ENCODE results near the gene GSTM2.

The GSTM2 gene

GRCh38 chr1:109625176-109625575 lies 42.7 kb upstream of the GSTM2 start:
- DNase-seq: no peak
- Histone ChIP-seq H3K36me3 (peaks cover 63% of the 10 kb centered on the region), H3K4me3 (ENCODE audit: low read depth, low read length) (no peak overlapping the region), H3K27me3 (ENCODE audit: insufficient read depth, low read depth, severe bottlenecking) (no peaks in the 10 kb centered on the region), H3K27ac (no peak overlapping the region), H3K9me3 (ENCODE audit: severe bottlenecking) (no peaks in the 10 kb centered on the region)
- no peak for TF ChIP-seq CTCF (IDR thresholded peaks at IDR 0.05; ENCODE audit: low read depth, low read length)

- Histone ChIP-seq H3K36me3 (peaks cover 66% of the 10 kb centered on the region), H3K9me3 (ENCODE audit: severe bottlenecking) (no peaks in the 10 kb centered on the region), H3K4me3 (ENCODE audit: low read depth, low read length) (no peak overlapping the region), H3K27me3 (ENCODE audit: insufficient read depth, low read depth, severe bottlenecking) (no peaks in the 10 kb centered on the region), H3K27ac (no peak overlapping the region)
- 0 out of 2 replicates have a peak, but pooled peaks have one; percentile 4 for TF ChIP-seq CTCF (IDR thresholded peaks at IDR 0.05; ENCODE audit: low read depth, low read length)
- no peak for DNase-seq
Measured at GRCh38 chr1:109625601-109626560, 42.0 kb upstream of the GSTM2 start.

GRCh38 chr1:109626682-109627408 lies 41.0 kb upstream of the GSTM2 start:
- no peak overlapping the region for H3K27ac ChIP-seq
- no peak for DNase-seq
- TF ChIP-seq CTCF (IDR thresholded peaks at IDR 0.05; ENCODE audit: low read depth, low read length): no peak
- peaks cover 73% of the 10 kb centered on the region for H3K36me3 ChIP-seq
- no peak overlapping the region for H3K4me3 ChIP-seq (ENCODE audit: low read depth, low read length)
- no peaks in the 10 kb centered on the region for H3K27me3 ChIP-seq (ENCODE audit: insufficient read depth, low read depth, severe bottlenecking)
- H3K9me3 ChIP-seq (ENCODE audit: severe bottlenecking): no peaks in the 10 kb centered on the region

- Histone ChIP-seq H3K27me3 (ENCODE audit: insufficient read depth, low read depth, severe bottlenecking) (no peaks in the 10 kb centered on the region), H3K36me3 (peaks cover 70% of the 10 kb centered on the region), H3K9me3 (ENCODE audit: severe bottlenecking) (no peaks in the 10 kb centered on the region), H3K27ac (no peak overlapping the region; the same call in 1 of the 2 replicates), H3K4me3 (ENCODE audit: low read depth, low read length) (no peak overlapping the region)
- TF ChIP-seq CTCF (IDR thresholded peaks at IDR 0.05; ENCODE audit: low read depth, low read length): no peak
- DNase-seq: no peak
Measured at GRCh38 chr1:109627692-109628399, 40.0 kb upstream of the GSTM2 start.

- H3K36me3 ChIP-seq: peaks cover 70% of the 10 kb centered on the region
Measured at GRCh38 chr1:109628540-109629321, 39.1 kb upstream of the GSTM2 start.

More at GRCh38 chr1:109628540-109629321, 39.1 kb upstream of the GSTM2 start:
- no peaks in the 10 kb centered on the region for H3K9me3 ChIP-seq (ENCODE audit: severe bottlenecking)
- H3K27ac ChIP-seq: no peak overlapping the region
- H3K27me3 ChIP-seq (ENCODE audit: insufficient read depth, low read depth, severe bottlenecking): no peaks in the 10 kb centered on the region
- no peak for TF ChIP-seq CTCF (IDR thresholded peaks at IDR 0.05; ENCODE audit: low read depth, low read length)
- H3K4me3 ChIP-seq (ENCODE audit: low read depth, low read length): no peak overlapping the region
- no peak for DNase-seq
